Measurements from ENCODE around the gene ATG7.
"Not testable (repeated sequence)": the region's sequence is repeated elsewhere in the genome, so short reads cannot be mapped to it uniquely, and the experiment has no call there.

ATG7 gene

DNA sequence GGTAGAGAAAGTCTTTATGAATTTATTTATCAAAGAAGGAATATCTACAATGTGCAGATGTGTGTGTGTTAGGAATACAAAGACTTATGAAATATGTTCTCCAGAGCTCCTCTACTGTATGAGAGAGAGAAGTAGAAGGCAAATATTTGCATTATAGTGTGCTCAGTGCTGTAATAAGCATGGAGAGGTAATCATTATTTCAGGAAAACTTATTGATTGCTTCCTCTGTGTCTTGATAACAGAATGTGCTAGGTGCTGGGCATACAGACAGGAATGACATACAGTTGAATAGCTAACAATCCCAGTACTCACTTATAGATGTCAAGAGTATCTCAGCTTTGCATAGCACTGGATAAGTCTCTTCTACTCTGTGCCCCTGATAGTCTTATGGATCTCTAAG lies 30.2 kb downstream of the ATG7 start:
- DNase-seq = no peak

DNA sequence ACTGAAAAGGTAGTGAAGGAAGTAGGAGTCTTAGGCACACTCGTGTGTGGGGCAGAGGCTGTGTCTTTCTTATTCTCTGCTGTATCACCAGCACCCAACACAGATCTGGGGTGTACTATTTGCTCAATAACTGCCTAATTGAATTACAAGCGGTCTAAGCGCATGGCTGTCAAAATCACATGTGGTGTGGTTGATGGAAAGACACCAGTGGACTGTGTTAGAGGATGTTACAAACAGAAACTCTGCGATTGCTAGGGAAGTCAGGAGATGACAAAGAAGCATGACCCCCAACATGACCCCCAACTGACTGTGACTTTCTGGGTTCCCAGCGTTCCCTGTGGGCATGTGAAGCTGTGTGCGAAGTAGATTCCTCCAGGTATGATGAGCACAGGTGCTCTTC lies 32.0 kb downstream of the ATG7 start:
- DNase-seq = no peak

DNA sequence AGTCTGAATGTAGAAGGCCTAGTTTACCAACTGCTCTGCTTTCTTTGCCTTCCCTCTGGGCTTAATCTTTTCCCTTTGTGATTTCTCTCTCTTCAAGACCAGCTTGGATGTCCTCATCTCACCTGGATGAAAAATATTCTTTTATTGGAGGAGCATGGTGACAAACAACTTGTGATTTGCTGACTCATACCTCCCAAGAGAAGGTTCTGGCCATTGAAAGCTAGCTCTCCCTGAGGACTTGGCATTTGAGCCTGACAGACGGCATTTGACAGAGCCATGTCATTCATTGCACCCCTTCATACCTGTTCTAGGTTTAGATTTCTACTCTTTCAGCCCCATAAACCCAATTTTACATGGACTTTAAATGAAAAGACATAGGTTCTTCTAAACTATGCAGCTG lies 33.3 kb downstream of the ATG7 start:
- DNase-seq = no peak

DNA sequence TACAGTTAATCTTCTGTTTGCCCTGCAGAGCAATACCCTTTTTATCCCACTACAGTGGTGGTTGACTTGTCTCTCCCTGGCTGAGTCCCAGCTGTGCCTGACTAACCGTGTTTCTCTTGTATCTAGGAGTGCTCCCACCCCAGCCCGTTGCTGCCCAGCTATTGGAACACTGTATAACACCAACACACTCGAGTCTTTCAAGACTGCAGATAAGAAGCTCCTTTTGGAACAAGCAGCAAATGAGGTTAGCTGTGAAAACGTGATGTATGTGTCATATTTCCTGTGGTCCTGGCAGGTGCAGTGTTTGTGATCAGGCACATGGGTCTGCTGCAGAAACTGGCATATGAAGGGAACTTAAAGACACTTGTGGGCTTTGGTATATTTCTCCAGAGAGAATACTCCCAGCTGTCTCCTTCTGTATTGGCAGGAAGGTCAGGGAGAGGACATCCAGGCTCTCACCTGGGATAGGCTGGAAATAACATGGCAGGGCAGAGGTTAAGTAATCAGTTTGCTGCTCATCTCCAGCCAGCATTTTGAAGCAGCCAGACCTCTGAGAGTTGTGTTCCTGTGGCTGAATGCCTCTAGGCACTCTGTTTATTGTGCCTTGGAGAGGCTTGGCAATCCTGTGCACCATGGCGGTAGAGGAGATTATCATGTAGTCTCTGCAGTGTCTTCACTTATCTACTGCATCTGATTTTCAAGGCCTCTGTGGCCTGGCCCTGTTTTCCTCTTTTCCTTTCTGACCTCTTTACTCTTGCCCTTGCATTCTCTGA lies 34.8 kb downstream of the ATG7 start:
- no peak for DNase-seq

DNA sequence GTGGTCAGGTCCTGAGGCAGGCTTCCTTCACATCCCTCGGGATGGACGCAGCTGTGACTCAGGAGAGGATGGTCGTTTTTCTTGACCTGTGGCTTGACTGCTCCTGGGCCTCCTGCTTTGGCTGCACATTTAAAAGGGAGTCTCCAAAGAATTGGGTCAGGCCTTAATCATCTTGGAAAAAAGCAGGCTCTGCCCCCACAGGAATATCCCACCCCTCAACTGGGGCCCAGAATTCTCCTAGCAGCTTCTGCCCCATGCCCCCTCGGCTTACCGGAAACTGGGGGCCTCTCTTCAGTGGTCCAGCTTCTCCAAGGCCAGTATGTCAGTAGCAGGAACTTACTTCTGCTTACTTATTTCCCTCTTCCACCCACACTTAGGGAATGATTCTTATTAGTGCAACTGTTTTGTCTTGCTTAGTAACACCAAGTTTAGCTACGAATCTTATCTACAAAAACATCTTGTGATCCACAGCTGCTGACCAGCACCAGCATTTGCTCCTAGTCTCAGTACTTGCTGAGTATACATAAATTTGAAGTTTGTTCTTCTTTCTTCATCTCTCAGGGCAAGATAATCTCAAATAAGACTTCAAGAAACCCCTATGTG lies 35.7 kb downstream of the ATG7 start:
- DNase-seq = no peak

DNA sequence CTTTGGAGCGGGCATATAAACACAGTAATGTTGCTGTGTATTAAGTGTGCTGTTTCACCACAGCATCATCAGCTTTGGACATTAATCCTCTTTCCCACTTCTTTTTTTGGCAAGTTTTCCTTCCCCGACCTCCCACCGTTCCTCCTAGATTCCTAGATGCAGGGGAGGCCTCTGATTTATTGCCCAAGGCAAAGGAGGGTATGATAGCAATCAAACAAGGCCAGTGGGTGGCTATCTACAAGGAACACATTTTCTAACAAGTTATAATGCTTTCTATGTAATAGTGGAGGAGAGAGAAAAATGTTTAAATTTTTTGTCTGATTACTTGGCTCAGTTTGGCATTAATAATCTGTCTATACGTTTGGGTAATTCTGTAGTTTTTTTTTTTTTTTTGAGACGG lies 38.1 kb downstream of the ATG7 start:
- no peak for DNase-seq

DNA sequence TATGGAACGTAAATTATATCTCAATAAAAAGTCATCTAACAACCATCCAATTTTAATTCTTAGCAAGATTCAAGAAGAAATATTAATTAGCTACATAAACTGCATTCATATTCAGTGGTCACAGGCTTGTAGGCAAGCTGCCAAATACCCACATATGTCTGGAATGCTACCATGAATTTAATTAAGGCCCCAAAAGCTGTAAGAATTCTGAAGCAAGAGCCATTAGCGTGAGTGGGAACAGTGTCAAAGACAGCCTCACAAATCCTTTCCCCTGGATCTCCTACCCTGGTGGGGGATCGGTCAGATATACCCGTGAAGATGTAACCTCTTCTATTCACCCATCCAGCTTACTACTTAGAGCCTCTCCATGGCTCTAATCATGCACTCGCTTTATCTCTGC lies 40.0 kb downstream of the ATG7 start:
- no peak for DNase-seq

DNA sequence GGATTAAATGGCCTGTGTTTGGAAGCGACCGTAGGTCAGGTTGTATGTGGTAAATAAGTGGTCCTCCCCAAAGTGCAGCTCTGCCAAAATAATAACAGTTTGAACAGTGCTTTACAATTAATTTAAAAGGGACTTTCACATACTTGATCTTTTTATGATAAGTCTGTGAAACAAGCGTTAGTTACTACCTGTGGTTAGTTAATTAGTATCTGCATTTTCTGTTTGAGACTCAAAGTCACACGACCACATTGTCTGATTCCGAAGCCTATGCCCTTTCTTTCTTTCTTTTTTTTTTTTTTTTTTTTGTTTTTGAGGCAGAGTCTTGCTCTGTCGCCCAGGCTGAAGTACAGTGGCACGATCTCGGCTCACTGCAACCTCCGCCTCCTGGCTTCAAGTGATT lies 45.1 kb downstream of the ATG7 start:
- DNase-seq = no peak

DNA sequence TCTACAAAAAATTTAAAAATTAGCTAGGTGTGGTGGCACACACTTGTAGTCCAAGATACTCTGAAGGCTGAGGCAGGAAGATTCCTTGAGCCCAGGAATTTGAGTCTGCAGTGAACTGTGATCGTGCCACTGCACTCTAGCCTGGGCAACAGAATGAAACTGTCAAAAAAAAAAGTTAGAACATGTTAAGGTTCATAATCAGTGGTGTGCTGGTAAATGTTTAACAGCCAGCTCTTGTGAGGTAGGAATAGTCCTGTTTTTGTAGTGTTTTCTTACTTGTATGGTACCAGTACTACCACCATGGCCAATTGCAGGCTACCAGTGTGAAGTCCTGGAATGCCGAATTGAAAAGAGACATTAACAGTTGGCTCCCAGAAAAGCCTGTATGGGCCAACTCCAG lies 50.7 kb downstream of the ATG7 start:
- no peak for DNase-seq

DNA sequence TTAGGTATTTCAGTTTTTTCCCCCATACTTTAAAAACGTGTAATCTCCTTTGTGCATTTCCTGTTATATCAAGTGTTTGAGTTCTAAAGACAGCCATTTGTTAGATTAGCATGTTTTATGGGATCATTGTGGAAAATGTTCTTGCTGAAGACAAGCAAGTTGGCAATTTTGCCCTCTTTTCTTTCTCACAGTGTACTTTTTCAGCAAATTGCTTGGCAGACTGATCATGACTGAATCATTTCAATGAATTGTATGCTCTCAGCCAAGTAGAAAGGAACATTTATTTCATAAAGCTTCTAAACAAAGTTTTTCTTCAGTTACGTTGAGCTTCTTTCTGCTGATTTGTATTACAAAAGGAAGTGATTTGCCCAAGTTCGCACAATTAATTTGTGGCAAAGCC lies 51.6 kb downstream of the ATG7 start:
- no peak for DNase-seq

DNA sequence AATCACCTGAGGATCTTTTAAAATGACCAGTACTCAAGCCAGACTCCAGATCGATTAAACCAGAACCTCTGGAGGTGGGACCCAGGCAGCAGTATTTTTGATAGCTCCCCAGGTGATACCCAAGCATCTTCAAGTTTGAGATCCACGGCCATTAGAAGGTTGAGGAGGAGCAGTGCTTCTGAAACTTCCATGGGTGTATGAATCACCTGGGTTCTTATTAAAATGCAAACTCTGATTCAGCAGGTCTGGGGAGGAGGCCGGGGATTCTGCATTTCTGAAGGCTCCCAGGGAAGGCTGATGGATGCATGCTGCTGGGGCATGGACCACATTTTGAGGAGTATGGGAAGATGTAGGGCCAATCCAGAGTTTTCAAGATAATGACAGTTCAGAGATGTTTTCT lies 55.4 kb downstream of the ATG7 start:
- no peak for DNase-seq

DNA sequence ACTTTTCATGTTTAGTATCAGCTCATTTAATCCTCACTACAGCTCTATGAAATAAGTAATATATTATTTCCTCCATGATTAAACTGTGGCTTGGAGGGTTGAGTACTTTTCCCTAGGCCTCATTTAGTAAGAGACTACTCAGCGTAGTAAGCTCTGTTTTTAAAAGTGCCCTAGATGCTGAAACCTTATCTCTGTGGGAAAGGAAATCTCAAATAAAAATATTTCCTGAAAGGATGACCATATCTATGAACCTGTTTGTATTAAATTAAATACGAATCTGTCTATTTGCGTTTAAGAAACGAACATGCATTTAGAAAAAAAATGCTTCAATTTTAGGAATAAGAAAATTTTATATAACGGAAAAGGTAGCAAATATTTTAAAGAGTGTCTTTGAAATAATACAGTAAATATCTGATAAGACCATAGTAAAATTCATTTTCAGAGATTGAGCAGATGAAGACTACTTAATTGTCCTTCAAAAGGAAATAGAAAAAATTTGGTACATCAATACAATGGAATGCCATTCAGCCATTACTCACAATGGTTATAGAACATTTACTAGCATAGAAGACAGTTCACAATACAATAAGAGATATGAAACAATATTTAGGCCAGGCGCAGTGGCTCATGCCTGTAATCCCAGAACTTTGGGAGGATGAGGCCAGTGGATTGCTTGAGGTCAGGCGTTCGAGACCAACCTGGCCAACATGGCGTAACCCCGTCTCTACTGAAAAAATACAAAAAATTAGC lies 56.2 kb downstream of the ATG7 start:
- DNase-seq = no peak

DNA sequence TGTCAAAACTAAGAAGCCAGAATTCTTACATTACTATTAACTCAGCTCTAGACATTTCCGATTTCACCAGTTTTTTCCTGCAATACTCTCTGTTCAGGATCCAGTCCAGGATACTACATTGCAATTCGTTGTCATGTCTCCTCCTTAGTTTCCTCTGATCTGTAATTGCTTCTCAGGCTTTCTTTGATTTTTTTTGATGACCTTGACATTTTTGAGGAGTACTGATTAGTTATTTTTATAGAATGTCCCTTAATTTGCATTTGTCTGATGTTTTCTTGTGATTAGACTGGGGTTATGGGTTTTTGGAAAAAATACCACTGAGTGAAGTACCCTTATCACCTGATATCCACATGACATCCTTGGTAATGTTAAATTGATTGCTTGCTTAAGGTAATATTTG lies 57.6 kb downstream of the ATG7 start:
- DNase-seq = no peak

DNA sequence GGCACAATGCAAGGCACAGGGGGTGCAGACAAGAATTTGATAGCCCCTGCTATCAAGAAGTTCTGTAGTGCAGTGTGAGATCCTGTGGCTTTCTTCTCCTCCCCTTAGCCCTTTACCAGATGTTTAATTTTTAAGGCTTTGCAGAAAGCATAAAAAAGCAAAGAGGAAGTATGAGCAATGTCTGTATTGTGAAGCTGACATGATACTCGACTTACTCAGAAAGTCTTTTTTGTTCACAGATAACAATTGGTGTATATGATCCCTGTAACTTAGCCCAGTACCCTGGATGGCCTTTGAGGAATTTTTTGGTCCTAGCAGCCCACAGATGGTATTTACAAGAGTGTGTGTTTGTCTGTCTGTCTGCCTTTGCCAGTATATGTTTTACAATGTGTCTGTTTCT lies 58.9 kb downstream of the ATG7 start:
- DNase-seq = no peak

DNA sequence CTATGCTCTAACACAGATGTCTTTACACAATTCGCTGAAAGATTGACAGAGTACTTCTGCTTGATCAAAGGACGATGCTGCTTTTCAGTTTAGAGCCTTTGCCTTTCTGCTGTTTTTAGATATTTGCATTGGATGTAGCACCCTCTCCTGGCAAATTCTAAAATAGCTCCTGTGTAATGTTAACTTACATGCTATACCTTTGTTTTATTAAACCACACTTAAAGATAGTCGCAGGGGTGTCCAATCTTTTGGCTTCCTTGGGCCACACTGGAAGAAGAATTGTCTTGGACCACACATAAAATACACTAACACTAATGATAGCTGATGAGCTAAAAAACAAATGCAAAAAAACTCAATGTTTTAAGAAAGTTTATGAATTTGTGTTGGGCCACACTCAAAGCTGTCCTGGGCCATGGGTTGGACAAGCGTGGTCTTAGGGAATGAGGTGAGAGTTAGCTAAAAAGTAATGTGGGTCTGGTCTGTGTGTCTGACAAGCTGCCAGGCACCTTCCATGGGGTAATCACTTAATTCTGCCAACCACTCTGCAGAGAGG lies 62.9 kb downstream of the ATG7 start:
- peak; percentile 12 for DNase-seq

DNA sequence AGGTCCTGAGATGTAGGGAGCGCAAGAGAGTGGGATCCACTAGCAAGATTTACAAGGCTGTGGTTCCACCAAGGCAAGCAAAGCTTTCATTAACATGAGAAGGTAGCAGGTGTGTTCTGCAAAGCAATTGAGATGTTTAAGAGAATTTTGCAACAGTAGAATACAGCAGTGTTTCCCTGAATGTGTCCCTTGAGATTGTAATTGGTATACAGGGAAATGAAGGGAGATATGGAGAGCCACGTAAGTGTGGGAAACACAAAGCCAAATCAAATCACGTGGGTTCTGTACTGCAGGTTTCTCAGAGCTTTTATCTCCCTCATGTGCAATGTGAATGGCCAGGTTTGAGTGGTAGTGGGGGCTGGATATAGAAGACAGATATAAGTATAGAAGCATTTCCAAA lies 67.3 kb downstream of the ATG7 start:
- DNase-seq = no peak

DNA sequence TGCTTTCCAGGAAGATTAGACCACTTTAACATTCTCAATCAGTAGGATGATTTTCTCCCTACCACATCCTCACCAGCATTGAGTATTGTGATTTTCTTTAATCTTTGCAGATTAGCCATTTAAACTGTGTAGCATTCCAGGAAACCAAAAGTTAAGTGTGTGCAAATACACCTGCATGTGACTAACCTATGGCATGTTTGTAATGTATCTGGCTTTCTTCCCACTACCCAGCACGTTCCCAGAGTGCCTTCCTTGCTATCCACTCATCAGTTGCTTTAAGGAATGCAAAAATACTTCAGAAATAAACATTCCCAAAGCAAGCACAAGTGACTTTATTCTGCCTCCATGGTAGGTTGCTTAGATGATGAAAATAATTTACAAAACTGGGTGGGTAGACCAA lies 74.2 kb downstream of the ATG7 start:
- no peak for DNase-seq

DNA sequence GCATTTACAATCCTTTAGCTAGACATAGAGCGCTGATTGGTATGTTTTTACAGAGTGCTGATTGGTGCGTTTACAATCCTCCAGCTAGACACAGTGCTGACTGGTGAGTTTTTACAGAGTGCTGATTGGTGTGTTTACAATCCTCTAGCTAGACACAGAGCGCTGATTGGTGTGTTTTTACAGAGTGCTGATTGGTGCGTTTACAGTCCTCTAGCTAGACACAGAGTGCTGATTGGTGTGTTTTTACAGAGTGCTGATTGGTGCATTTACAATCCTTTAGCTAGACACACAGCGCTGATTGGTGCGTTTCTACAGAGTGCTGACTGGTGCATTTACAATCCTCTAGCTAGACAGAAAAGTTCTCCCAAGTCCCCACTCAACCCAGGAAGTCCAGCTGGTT lies 76.7 kb downstream of the ATG7 start:
- not testable (repeated sequence) for DNase-seq

DNA sequence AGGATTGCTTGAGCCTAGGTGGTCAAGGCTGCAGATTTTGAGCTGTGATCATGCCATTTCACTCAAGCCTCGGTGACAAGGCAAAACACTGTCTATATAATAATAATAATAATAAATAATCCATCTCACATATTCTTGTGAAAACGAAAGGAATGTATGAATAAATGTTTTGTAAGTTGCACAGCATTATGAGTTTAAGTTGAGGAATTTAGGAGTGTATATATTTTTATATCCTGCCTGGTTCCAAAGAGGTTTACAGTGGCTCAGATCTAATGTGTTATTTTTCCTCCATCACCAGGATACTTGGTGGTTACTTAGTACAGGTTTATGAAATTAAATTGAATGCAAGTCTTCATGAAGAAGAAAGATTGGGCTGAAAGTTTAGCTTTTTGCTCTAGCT lies 77.2 kb downstream of the ATG7 start:
- no peak for DNase-seq

DNA sequence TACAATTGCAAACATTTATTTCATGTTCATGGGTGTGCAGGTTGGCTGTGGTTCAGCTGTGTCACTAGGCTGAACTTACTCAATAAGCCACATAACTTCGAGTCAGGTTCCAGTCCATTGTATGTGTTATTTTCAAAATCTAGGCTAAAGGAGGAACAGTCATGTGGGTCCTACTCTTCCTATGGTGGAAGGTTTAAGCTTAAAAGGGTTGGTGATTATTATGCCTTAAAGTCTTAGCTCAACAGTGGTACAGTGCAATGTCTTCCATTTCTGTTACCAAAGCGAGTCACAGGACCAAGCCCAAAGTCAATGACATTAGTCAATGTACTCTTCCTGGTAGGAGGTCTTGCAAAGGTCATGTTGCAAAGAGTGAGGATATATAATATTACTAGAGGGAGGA lies 78.2 kb downstream of the ATG7 start:
- DNase-seq = no peak

DNA sequence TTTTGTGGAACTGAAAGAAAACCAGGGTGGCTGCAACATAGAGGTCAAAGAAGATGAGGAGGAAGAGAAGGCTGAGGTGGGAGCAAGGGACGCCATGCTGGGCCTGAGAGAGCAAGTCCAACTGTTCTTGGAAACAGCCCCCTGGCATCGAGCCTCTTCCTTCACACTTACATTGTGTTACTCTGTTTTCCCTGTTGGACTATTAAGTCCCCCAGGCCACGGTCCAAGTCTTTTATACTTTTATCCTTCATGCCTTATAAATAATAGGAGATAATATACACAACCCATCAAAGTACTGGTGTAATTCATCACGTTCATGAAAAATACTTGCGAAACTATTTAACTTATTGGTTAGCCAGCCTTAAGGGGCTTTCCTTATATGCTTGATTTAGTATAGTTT lies 79.3 kb downstream of the ATG7 start:
- no peak for DNase-seq

DNA sequence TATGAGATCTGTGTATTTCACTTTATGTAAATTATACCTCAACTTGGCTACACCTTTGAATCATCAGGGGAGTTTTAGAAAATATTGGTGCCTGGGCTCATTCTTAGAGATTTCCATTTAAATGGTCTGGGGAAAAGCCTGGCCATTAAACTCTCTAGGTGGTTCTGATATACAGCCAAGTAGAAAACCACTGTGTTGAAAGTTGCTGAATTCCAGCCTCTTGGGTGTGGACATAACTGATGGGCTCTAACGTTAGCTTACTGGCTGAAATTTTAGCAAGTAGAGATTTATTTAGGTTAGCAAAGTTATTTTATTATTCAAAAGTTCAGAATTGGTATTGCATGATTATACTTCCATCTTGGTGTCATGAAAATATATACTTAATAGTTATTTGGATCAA lies 84.1 kb downstream of the ATG7 start:
- no peak for DNase-seq

DNA sequence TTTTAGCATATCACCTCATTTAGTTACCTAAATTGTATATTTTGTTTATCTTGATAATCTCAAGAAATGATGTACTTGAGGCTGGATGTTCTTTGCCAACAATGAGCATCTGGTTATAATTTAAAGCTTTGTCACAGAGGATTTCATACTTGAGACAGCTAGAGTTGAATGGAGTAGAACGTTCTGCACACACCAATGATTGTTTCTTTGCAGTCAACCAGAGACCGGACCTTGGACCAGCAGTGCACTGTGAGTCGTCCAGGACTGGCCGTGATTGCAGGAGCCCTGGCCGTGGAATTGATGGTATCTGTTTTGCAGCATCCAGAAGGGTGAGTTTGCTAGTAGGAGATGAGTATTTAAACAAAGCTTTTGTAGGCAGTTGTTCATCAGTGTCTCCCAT lies 90.4 kb downstream of the ATG7 start:
- DNase-seq = no peak

DNA sequence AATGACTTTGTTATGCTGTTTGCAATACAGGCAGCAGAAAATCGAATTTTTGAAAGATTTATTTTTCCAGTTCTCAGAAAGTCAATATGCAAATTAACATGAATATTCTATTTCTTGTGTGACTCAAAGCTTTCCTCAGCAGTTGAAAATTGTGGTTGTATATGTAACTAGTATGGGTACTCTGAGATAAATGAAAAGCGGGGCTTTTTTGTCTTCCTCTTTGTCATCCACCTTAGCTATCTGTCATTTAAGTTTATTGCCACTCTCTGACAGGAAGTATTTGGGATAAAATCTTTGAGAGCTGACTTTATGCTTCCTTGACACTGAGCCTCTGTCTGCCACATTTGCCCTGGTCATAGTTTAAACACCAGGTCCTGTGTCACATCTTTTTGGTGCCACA lies 91.5 kb downstream of the ATG7 start:
- DNase-seq = no peak
